ENCODE data around the gene RDH14. TPM values are rescaled to one million over a fixed set of nuclear protein-coding genes. Genes with fewer than 3 reads are reported as not detected.

Gene RDH14
- total and polyA plus RNA-seq, 2 of the 4 experiments (the other 2 are of a cell fraction), result 11.9 to 12.2 TPM

DNA sequence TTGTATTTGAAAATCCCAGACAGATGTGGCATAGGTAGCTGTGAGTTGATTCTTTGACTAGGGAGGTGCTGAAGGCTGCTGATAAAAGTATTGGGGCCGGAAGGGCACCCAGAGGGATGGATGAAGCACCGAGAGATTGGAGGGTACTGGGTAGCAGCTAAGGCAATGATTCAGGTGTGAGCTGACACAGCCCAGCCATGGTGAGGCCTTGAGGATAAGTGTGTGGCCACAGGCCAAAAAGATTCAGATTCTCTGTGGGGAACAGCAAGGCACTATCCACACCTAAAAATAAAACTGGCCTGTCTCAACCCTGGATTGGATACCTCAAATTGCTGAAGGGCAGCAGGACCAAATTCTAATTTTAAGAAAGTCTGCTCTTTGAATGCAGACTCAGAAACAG is 35.2 kb downstream of the RDH14 start:
- Histone ChIP-seq H2BK20ac (ENCODE audit: low read depth, low read length) (no peak overlapping the region), H3K79me1 (ENCODE audit: low read depth in 1 of 2, low read length in 2 of 2) (no peaks in the 10 kb centered on the region), H4K8ac (ENCODE audit: low read depth in 2 of 2, low read length in 2 of 2) (no peak overlapping the region), H3K4me2 (ENCODE audit: low read depth, low read length) (no peak overlapping the region), H3K23ac (ENCODE audit: low read depth, low read length) (no peak overlapping the region), H3K9ac (ENCODE audit: low read depth, low read length) (no peak overlapping the region), H2BK15ac (ENCODE audit: low read depth, low read length) (no peak overlapping the region), H3K9me1 (ENCODE audit: insufficient read depth, low read length) (no peaks in the 10 kb centered on the region), H2BK120ac (ENCODE audit: low read depth, low read length) (no peak overlapping the region), H3K27ac (ENCODE audit: insufficient read depth, low read length) (no peak overlapping the region), H3K56ac (ENCODE audit: extremely low read depth, insufficient read depth, low read length) (no peak overlapping the region), H2AFZ (replicated peaks; ENCODE audit: low read length, poor library complexity) (no peak overlapping the region), H2AK9ac (replicated peaks; ENCODE audit: low read depth, low read length, poor library complexity) (no peak overlapping the region), H3K27me3 (ENCODE audit: control insufficient read depth, insufficient read depth, low read length) (no peaks in the 10 kb centered on the region), H3K4me3 (ENCODE audit: insufficient read depth, low read depth, low read length) (no peak overlapping the region), H3K18ac (ENCODE audit: low read depth, low read length) (no peak overlapping the region), H3K4me1 (ENCODE audit: control insufficient read depth, insufficient read depth, low read length) (peaks cover 4% of the 10 kb centered on the region), H3K4ac (ENCODE audit: low read depth, low read length) (no peak overlapping the region), H3K14ac (replicated peaks; ENCODE audit: low read depth, low read length) (no peak overlapping the region), H3K36me3 (ENCODE audit: control insufficient read depth, insufficient read depth, low read length) (no peaks in the 10 kb centered on the region), H2BK5ac (ENCODE audit: low read depth, low read length, poor library complexity, severe bottlenecking) (no peak overlapping the region), H4K20me1 (ENCODE audit: insufficient read depth, low read length) (no peaks in the 10 kb centered on the region), H3K9me3 (ENCODE audit: control insufficient read depth, insufficient read depth, low read length) (no peaks in the 10 kb centered on the region), H2AK5ac (ENCODE audit: low read depth, low read length) (no peak overlapping the region), H4K91ac (ENCODE audit: insufficient read depth, low read depth, low read length) (no peak overlapping the region), H4K5ac (ENCODE audit: low read depth, low read length) (no peak overlapping the region)
- ATAC-seq (ENCODE audit: low read depth) (no peak), DNase-seq (no peak)
- TF ChIP-seq, protein P1, sequence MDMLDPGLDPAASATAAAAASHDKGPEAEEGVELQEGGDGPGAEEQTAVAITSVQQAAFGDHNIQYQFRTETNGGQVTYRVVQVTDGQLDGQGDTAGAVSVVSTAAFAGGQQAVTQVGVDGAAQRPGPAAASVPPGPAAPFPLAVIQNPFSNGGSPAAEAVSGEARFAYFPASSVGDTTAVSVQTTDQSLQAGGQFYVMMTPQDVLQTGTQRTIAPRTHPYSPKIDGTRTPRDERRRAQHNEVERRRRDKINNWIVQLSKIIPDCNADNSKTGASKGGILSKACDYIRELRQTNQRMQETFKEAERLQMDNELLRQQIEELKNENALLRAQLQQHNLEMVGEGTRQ (IDR thresholded peaks at IDR 0.05; ENCODE audit: low read depth, low read length), result no peak
- TF ChIP-seq FOS (IDR thresholded peaks at IDR 0.05; ENCODE audit: low read depth, low read length) (no peak), MXI1 (IDR thresholded peaks at IDR 0.05; ENCODE audit: borderline replicate concordance, low read depth, low read length) (no peak), RCOR1 (IDR thresholded peaks at IDR 0.05; ENCODE audit: insufficient replicate concordance, low read length) (no peak), CEBPB (IDR thresholded peaks at IDR 0.05; ENCODE audit: low read depth, low read length) (no peak), BHLHE40 (IDR thresholded peaks at IDR 0.05; ENCODE audit: low read depth, low read length) (no peak)
- TF ChIP-seq, protein P2, sequence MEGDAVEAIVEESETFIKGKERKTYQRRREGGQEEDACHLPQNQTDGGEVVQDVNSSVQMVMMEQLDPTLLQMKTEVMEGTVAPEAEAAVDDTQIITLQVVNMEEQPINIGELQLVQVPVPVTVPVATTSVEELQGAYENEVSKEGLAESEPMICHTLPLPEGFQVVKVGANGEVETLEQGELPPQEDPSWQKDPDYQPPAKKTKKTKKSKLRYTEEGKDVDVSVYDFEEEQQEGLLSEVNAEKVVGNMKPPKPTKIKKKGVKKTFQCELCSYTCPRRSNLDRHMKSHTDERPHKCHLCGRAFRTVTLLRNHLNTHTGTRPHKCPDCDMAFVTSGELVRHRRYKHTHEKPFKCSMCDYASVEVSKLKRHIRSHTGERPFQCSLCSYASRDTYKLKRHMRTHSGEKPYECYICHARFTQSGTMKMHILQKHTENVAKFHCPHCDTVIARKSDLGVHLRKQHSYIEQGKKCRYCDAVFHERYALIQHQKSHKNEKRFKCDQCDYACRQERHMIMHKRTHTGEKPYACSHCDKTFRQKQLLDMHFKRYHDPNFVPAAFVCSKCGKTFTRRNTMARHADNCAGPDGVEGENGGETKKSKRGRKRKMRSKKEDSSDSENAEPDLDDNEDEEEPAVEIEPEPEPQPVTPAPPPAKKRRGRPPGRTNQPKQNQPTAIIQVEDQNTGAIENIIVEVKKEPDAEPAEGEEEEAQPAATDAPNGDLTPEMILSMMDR (conservative IDR thresholded peaks at IDR 0.05; ENCODE audit: low read depth, low read length), result no peak
- dilution Hi-C loops (cut with HindIII; ENCODE audit: low sequenced_read_pairs, unreplicated experiment), result no loop called here
- in situ Hi-C loops (cut with MboI; ENCODE audit: low sequenced_read_pairs), result no loop called here
- CTCF ChIA-PET, result no interaction called here
- BruUV-seq (replicated peaks), result no TSS peak
- no CpG with 5 or more reads among the region's 2 CpGs for WGBS, 2 experiments (ENCODE audit: extremely low coverage in 2 of 2, insufficient read length in 1 of 2)
- POLR2A ChIA-PET (ENCODE audit: unreplicated experiment), result no interaction called here
- intact Hi-C loops (cut with micrococcal nuclease), result loop anchor here (10.0 kb wide), 3 partner anchors 400 to 610 kb away; no protein-coding TSS in a partner anchor

Measured in IMR-90 (cell line).